ENCODE data around the gene FBXO47. TPM values are rescaled to one million over a fixed set of nuclear protein-coding genes. Genes with fewer than 3 reads are reported as not detected.

FBXO47 gene
- total and polyA plus RNA-seq, 4 donors: not detected

DNA sequence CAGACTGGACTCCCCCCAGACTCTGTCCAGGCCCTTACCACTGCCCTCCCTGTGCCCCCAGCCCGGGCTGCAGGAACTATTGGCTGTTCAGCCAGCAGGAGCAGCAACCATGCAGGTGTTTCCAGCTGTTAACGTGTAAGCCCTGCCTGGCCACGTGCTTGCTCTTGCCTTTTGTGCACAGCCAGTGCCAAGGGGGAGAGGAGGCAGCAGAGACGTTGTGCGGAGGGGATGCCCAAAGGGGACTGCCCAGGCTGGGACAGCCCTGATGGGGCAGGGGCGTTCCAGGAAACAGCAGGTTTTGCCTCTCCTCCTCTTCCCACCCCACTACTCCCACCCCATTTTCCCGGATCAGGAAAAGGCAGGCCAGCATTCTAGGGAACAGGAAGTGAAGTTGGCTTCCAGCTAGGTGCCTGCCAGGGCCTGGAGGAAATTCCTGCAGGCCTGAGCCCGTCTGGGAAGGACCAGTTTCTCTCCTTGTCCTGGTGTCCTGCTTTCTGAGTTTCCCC lies 58.5 kb downstream of the FBXO47 start:
- DNase-seq (ENCODE audit: low read depth in 4 of 6, low spot score in 6 of 6): no peak
- WGBS (ENCODE audit: insufficient coverage): 50% methylated on average over 3 of the region's 8 CpGs
- H3K9me3 ChIP-seq (ENCODE audit: control insufficient read depth, insufficient read depth, low read length): no peaks in the 10 kb centered on the region
- H3K27me3 ChIP-seq (ENCODE audit: control insufficient read depth, insufficient read depth, low read length): no peaks in the 10 kb centered on the region
- peaks cover 63% of the 10 kb centered on the region for H3K36me3 ChIP-seq (ENCODE audit: control insufficient read depth, insufficient read depth, low read length)
- H3K4me1 ChIP-seq (ENCODE audit: control insufficient read depth, insufficient read depth, low read length): peaks cover 19% of the 10 kb centered on the region
- no peak overlapping the region for H3K4me3 ChIP-seq (ENCODE audit: low read depth, low read length)
- no peak overlapping the region for H3K27ac ChIP-seq (ENCODE audit: low read depth, low read length)

- no peak for DNase-seq (ENCODE audit: low read depth in 4 of 6, low spot score in 6 of 6)
- H3K4me1 ChIP-seq (ENCODE audit: control insufficient read depth, insufficient read depth, low read length): peaks cover 19% of the 10 kb centered on the region
- peaks cover 62% of the 10 kb centered on the region for H3K36me3 ChIP-seq (ENCODE audit: control insufficient read depth, insufficient read depth, low read length)
- H3K27ac ChIP-seq (ENCODE audit: low read depth, low read length): no peak overlapping the region
- WGBS (ENCODE audit: insufficient coverage): 70% methylated on average over 13 of the region's 15 CpGs
- no peaks in the 10 kb centered on the region for H3K27me3 ChIP-seq (ENCODE audit: control insufficient read depth, insufficient read depth, low read length)
- H3K9me3 ChIP-seq (ENCODE audit: control insufficient read depth, insufficient read depth, low read length): no peaks in the 10 kb centered on the region
- H3K4me3 ChIP-seq (ENCODE audit: low read depth, low read length): no peak overlapping the region
These were observed 59.1 kb downstream of the FBXO47 start for GRCh38 chr17:38907930-38908675.

- no peak overlapping the region for H3K27ac ChIP-seq (ENCODE audit: low read depth, low read length)
These were observed 60.6 kb downstream of the FBXO47 start for GRCh38 chr17:38906460-38907228.

DNA sequence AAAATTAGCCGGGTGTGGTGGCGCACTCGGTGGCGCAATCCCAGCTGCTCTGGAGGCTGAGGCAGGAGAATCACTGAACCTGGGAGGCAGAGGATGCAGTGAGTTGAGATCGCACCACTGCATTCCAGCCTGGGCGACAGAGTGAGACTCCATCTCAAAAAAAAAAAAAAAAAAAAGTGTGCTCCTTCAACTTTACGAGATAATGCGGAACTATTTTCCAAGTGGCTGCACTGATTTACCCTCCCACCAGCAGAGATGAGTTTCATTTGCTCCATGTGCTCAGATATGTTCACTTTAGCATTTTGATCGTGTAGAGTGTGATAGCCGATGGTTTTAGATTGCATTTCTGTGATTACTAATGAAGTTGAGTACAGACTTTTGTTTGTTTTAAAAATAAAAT lies 61.8 kb downstream of the FBXO47 start:
- no peak overlapping the region for H3K4me3 ChIP-seq (ENCODE audit: low read depth, low read length)
- H3K36me3 ChIP-seq (ENCODE audit: control insufficient read depth, insufficient read depth, low read length): peaks cover 50% of the 10 kb centered on the region

More at GRCh38 chr17:38906460-38907228, 60.6 kb downstream of the FBXO47 start:
- Histone ChIP-seq H3K9me3 (ENCODE audit: control insufficient read depth, insufficient read depth, low read length) (no peaks in the 10 kb centered on the region), H3K36me3 (ENCODE audit: control insufficient read depth, insufficient read depth, low read length) (peaks cover 56% of the 10 kb centered on the region), H3K4me3 (ENCODE audit: low read depth, low read length) (no peak overlapping the region), H3K27me3 (ENCODE audit: control insufficient read depth, insufficient read depth, low read length) (no peaks in the 10 kb centered on the region), H3K4me1 (ENCODE audit: control insufficient read depth, insufficient read depth, low read length) (peaks cover 8% of the 10 kb centered on the region)
- 80% methylated on average over 3 of the region's 7 CpGs for WGBS (ENCODE audit: insufficient coverage)
- no peak for DNase-seq (ENCODE audit: low read depth in 4 of 6, low spot score in 6 of 6)

DNA sequence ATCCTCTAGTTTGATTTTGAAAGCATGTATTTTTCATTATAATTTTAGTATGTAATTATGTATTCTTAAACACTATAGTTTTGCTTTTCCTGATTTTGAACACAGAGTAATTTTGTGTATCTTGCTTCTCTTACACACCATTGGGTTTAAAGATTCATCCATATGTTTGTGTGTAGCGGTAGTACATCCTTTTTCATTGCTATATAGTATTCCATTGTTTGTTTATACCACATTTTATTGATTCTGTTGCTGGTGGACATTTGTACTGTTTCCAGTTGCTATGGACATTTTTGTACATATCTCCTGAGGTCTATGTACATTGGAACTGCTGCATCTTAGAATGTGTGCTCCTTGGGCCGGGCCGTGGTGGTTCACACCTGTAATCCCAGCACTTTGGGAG lies 62.3 kb downstream of the FBXO47 start:
- WGBS (ENCODE audit: insufficient coverage): 96% methylated on average over 2 of the region's 3 CpGs
- Histone ChIP-seq H3K4me1 (ENCODE audit: control insufficient read depth, insufficient read depth, low read length) (peaks cover 21% of the 10 kb centered on the region), H3K27ac (ENCODE audit: low read depth, low read length) (no peak overlapping the region), H3K27me3 (ENCODE audit: control insufficient read depth, insufficient read depth, low read length) (no peaks in the 10 kb centered on the region), H3K9me3 (ENCODE audit: control insufficient read depth, insufficient read depth, low read length) (no peaks in the 10 kb centered on the region), H3K36me3 (ENCODE audit: control insufficient read depth, insufficient read depth, low read length) (peaks cover 51% of the 10 kb centered on the region), H3K4me3 (ENCODE audit: low read depth, low read length) (no peak overlapping the region)
- DNase-seq (ENCODE audit: low read depth in 4 of 6, low spot score in 6 of 6): no peak

More for the DNA sequence above, 61.8 kb downstream of the FBXO47 start:
- H3K9me3 ChIP-seq (ENCODE audit: control insufficient read depth, insufficient read depth, low read length): no peaks in the 10 kb centered on the region
- 100% methylated on average over 2 of the region's 10 CpGs for WGBS (ENCODE audit: insufficient coverage)
- peaks cover 19% of the 10 kb centered on the region for H3K4me1 ChIP-seq (ENCODE audit: control insufficient read depth, insufficient read depth, low read length)
- no peak overlapping the region for H3K27ac ChIP-seq (ENCODE audit: low read depth, low read length)
- DNase-seq (ENCODE audit: low read depth in 4 of 6, low spot score in 6 of 6): no peak
- no peaks in the 10 kb centered on the region for H3K27me3 ChIP-seq (ENCODE audit: control insufficient read depth, insufficient read depth, low read length)

GRCh38 chr17:38903404-38903803 lies 63.8 kb downstream of the FBXO47 start:
- Histone ChIP-seq H3K4me1 (ENCODE audit: control insufficient read depth, insufficient read depth, low read length) (peaks cover 31% of the 10 kb centered on the region), H3K4me3 (ENCODE audit: low read depth, low read length) (no peak overlapping the region), H3K9me3 (ENCODE audit: control insufficient read depth, insufficient read depth, low read length) (no peaks in the 10 kb centered on the region), H3K36me3 (ENCODE audit: control insufficient read depth, insufficient read depth, low read length) (peaks cover 54% of the 10 kb centered on the region), H3K27me3 (ENCODE audit: control insufficient read depth, insufficient read depth, low read length) (no peaks in the 10 kb centered on the region), H3K27ac (ENCODE audit: low read depth, low read length) (no peak overlapping the region)
- DNase-seq (ENCODE audit: low read depth in 4 of 6, low spot score in 6 of 6): no peak
- WGBS (ENCODE audit: insufficient coverage): 100% methylated on average over 2 of the region's 6 CpGs

DNA sequence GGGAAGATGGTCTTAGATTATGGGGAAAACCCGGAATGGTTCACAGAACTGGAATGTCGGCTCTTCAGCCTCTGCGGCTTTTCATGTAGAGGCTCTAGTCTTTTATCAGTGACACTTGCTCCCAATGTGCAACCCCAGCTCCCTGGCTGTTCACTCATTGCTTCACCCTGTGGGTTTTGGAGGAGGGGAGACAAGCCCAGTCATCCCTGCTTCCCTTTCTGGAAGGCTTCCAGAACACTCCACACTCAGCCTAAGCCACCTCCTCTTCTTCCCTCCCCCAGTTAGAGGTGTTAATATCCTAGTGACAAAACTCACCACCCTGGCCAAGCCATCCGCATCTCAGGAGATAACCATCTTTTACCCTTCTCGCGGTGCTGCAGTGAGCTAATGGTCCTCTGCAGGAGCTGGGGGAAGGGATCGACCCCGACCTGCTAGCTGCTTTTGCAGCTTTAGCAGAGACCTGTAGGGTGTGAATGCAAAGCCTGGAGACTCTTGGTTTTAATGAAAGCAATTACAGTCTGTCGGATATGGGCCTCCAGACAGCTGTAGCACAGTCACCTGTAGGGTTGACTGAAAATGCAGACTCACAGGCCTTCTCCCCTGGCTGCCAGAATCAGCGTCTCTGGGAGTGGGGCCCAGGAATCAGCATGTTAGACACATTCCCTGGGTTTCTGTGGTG lies 66.1 kb downstream of the FBXO47 start:
- Histone ChIP-seq H3K27ac (ENCODE audit: low read depth, low read length) (no peak overlapping the region), H3K4me3 (ENCODE audit: low read depth, low read length) (no peak overlapping the region), H3K9me3 (ENCODE audit: control insufficient read depth, insufficient read depth, low read length) (no peaks in the 10 kb centered on the region), H3K4me1 (ENCODE audit: control insufficient read depth, insufficient read depth, low read length) (peaks cover 48% of the 10 kb centered on the region), H3K36me3 (ENCODE audit: control insufficient read depth, insufficient read depth, low read length) (peaks cover 63% of the 10 kb centered on the region), H3K27me3 (ENCODE audit: control insufficient read depth, insufficient read depth, low read length) (no peaks in the 10 kb centered on the region)
- 62% methylated on average over 6 of the region's 10 CpGs for WGBS (ENCODE audit: insufficient coverage)
- peak in 1 of 6 donors; percentile 55 for DNase-seq (ENCODE audit: low read depth in 4 of 6, low spot score in 6 of 6)

DNA sequence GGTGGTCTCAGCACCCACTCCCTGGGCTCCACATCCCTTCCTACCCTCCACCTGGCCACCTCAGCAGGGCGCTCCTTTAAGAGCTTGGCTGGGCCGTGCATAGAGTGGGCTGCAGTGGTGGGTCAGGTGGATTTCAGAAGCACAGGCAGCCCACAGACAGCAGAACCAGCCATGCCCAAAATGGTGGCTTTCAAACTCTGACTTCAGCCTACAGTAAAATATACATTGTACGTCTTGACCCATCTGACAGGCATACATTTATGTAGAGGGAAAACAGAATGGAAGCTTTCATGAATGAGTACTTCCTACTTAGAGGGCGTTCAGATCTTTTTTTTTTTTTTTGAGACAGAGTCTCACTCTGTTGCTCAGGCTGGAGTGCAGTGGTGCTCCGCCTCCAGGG lies 67.8 kb downstream of the FBXO47 start:
- no peaks in the 10 kb centered on the region for H3K9me3 ChIP-seq (ENCODE audit: control insufficient read depth, insufficient read depth, low read length)
- H3K4me3 ChIP-seq (ENCODE audit: low read depth, low read length): no peak overlapping the region
- DNase-seq (ENCODE audit: low read depth in 4 of 6, low spot score in 6 of 6): no peak
- WGBS (ENCODE audit: insufficient coverage): 80% methylated on average over 2 of the region's 5 CpGs
- H3K27me3 ChIP-seq (ENCODE audit: control insufficient read depth, insufficient read depth, low read length): no peaks in the 10 kb centered on the region
- H3K36me3 ChIP-seq (ENCODE audit: control insufficient read depth, insufficient read depth, low read length): peaks cover 64% of the 10 kb centered on the region
- H3K27ac ChIP-seq (ENCODE audit: low read depth, low read length): no peak overlapping the region
- H3K4me1 ChIP-seq (ENCODE audit: control insufficient read depth, insufficient read depth, low read length): peaks cover 53% of the 10 kb centered on the region

DNA sequence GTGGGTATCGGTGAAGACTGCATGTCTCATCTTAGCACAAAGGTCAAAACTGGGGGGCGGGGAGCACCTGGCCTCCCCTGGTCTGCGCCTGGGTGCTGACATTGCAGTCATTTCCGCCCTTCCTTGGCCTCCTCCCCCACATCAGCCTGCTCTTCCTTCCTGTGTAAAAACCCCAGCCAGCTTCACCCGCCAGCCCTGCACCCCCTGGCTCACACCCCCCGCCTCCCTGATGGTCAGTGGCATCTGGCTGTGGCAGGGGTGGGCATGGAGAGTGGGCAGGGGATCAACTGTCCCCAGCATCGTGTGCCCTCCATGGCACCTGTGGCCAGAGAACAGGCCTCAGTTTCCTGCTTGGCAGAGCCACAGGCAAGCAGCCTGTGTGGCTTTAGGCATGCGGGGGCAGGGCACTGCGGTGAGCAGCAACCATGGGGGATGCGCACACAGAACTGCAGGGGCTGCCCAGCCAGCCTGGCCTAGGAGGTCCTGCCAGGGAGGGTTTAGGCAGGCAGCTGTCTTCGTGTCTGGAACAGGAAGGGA lies 68.3 kb downstream of the FBXO47 start:
- Histone ChIP-seq H3K27me3 (ENCODE audit: control insufficient read depth, insufficient read depth, low read length) (no peaks in the 10 kb centered on the region), H3K9me3 (ENCODE audit: control insufficient read depth, insufficient read depth, low read length) (no peaks in the 10 kb centered on the region), H3K4me1 (ENCODE audit: control insufficient read depth, insufficient read depth, low read length) (peaks cover 53% of the 10 kb centered on the region), H3K36me3 (ENCODE audit: control insufficient read depth, insufficient read depth, low read length) (peaks cover 62% of the 10 kb centered on the region), H3K4me3 (ENCODE audit: low read depth, low read length) (no peak overlapping the region), H3K27ac (ENCODE audit: low read depth, low read length) (no peak overlapping the region)
- no peak for DNase-seq (ENCODE audit: low read depth in 4 of 6, low spot score in 6 of 6)
- WGBS (ENCODE audit: insufficient coverage): 89% methylated on average over 9 of the region's 11 CpGs
